Duodenal mucosa (tissue), 2 donors: ENCODE data around the gene PPP2R5E.
"Not testable (repeated sequence)": the region's sequence is repeated elsewhere in the genome, so short reads cannot be mapped to it uniquely, and the experiment has no call there.

Experiments
- H3K27ac ChIP-seq: one replicate; pipeline ENCODE4 v1.7.0; 2013; ENCODE audit warnings: low read depth, low read length
- H3K27me3 ChIP-seq, 2 donors: one replicate each; pipeline ENCODE4 v1.7.0; 2013; ENCODE audit warnings: low read length in 2 of 2, control low read depth in 1 of 2; ENCODE audit not compliant: insufficient read depth in 2 of 2, control insufficient read depth in 1 of 2
- H3K36me3 ChIP-seq, 2 donors: one replicate each; pipeline ENCODE4 v1.7.0; 2013; ENCODE audit warnings: low read length in 2 of 2, control low read depth in 1 of 2; ENCODE audit not compliant: insufficient read depth in 2 of 2, control insufficient read depth in 1 of 2
- H3K4me1 ChIP-seq, 2 donors: one replicate each; pipeline ENCODE4 v1.7.0; 2013; ENCODE audit warnings: low read length in 2 of 2, control low read depth in 1 of 2; ENCODE audit not compliant: insufficient read depth in 2 of 2, control insufficient read depth in 1 of 2
- H3K4me3 ChIP-seq, 2 donors: one replicate each; pipeline ENCODE4 v1.7.0; 2013; ENCODE audit warnings: low read length in 2 of 2, low read depth in 1 of 2
- H3K9ac ChIP-seq, 2 donors: one replicate each; pipeline ENCODE4 v1.7.0; 2013; ENCODE audit warnings: low read length in 2 of 2, low read depth in 1 of 2
- H3K9me3 ChIP-seq, 2 donors: one replicate each; pipeline ENCODE4 v1.7.0; 2013; ENCODE audit warnings: low read length in 2 of 2, control low read depth in 1 of 2; ENCODE audit not compliant: control insufficient read depth in 1 of 2

PPP2R5E gene

DNA sequence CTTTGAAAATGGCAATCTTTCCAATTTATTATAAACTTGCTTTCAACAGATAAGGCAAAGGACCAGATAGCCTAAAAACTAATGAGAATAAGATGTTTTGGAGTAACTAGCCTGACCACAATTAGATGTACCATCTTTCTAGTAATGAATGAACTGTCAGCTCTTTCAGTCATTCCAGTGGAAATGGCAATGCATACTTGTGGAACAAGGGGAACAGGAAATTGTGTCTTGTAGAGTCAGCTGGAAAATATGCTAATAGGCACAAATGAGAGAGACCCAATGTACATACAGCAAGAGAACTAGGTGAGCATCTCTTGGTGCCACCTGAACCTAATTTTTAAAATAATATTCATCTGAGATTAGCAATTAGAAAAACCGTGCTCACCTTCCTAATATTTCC lies 148.3 kb downstream of the PPP2R5E start:
- H3K27me3 ChIP-seq = no peaks in the 10 kb centered on the region
- peaks cover 12 to 33% of the 10 kb centered on the region in 2 donors for H3K36me3 ChIP-seq
- H3K4me3 ChIP-seq = no peak overlapping the region
- no peaks in the 10 kb centered on the region for H3K4me1 ChIP-seq
- H3K9ac ChIP-seq = no peak overlapping the region
- no peaks in the 10 kb centered on the region for H3K9me3 ChIP-seq
- no peak overlapping the region for H3K27ac ChIP-seq

DNA sequence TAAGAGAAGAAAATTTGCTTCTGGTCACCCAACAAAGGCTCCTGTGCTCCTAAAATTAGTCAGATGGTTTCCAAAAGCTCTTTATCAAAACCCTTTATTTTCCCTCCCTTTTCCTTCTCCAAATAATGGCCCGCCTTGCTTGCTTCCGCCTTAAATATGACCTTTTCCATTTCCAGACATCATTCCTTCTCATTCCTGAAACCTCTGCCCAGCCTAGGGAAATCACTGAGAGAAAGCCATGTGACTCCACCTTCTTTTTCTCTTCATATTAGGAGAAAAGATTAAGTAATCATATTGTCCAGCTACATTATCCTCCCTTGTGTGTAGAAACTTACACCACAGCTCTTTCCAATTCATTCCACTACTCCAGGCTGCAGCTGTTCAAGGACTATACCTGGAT lies 148.7 kb downstream of the PPP2R5E start:
- Histone ChIP-seq H3K4me3 (no peak overlapping the region), H3K36me3 (peaks cover 12 to 37% of the 10 kb centered on the region in 2 donors), H3K27me3 (no peaks in the 10 kb centered on the region), H3K9me3 (no peaks in the 10 kb centered on the region), H3K4me1 (no peaks in the 10 kb centered on the region), H3K27ac (no peak overlapping the region), H3K9ac (no peak overlapping the region)

DNA sequence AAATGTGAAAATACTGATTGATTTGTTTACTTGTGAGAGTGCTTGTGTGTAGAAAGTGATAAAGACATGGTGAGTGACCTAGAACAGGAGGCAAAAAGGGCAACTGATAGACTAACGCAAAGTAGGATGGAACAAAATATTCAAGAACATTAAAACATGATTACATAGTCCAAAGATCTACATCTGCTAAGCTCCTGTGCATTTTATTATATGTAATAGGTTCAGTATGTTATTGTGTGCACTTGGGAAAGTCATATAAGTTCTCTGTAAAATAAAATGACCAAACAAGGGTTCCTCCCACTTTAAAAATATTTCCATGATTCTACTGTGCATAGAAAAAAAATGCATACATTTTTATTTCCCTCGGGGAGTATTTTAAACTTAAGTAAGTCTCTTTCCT lies 150.2 kb downstream of the PPP2R5E start:
- no peaks in the 10 kb centered on the region for H3K4me1 ChIP-seq
- H3K4me3 ChIP-seq = no peak overlapping the region
- peaks cover 17 to 40% of the 10 kb centered on the region in 2 donors for H3K36me3 ChIP-seq
- H3K9me3 ChIP-seq = no peaks in the 10 kb centered on the region
- H3K27ac ChIP-seq = no peak overlapping the region
- H3K9ac ChIP-seq = no peak overlapping the region
- no peaks in the 10 kb centered on the region for H3K27me3 ChIP-seq

DNA sequence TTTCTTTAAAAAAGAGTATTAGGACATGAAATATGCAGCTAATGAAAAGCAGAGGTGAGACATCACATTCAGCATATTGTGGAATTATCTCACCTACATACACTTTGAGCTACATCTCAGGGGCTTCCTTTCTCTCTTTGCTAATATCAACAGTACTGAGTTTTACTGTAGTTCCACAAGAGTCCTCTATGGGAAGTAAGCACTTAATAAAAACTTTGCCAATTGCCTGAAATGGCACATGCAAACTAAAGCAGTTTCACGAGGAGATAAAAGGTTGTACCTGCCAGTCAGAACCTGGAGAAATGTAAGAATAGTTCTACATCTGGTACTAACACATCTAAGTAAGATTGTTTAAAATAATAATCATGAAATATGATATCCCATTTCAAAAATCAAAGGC lies 150.9 kb downstream of the PPP2R5E start:
- H3K27me3 ChIP-seq = no peaks in the 10 kb centered on the region
- H3K9ac ChIP-seq = no peak overlapping the region
- H3K4me1 ChIP-seq = no peaks in the 10 kb centered on the region
- no peaks in the 10 kb centered on the region for H3K9me3 ChIP-seq
- H3K4me3 ChIP-seq = no peak overlapping the region
- H3K27ac ChIP-seq = no peak overlapping the region
- peaks cover 19 to 47% of the 10 kb centered on the region in 2 donors for H3K36me3 ChIP-seq

DNA sequence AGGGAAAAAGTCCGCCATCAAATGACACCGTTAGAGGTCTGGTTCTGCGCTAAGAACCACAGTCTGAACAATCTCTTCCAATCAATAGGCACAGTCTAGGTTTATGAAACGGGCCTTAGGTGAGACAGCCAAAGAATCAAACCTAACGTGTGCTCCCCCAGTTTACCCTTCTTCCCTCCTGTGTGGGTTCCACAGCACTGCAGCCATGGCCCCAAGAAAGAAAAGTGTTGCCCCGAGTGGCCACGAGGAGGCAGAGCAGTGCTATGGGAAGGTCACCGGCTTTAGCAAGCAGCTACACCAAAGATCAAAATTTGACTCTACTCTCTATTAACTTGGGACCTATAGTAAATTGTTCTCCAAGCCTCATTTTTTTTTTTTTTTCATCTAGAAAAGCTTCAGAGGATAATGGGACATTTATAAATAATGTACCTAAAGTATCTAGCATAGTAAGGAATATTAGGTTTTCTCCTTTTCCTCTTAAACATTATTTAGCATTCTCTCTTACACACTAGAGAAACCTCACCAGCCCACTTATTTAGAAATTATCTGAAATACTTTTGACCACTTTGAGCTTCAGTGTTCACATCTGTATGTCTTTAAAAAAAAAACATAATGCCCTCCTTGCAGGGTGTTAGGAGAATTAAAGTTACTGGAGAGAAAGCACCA lies 154.3 kb downstream of the PPP2R5E start:
- H3K9me3 ChIP-seq = no peaks in the 10 kb centered on the region
- H3K27me3 ChIP-seq = no peaks in the 10 kb centered on the region
- peaks cover 23 to 67% of the 10 kb centered on the region in 2 donors for H3K36me3 ChIP-seq
- no peak overlapping the region for H3K9ac ChIP-seq
- H3K27ac ChIP-seq = no peak overlapping the region
- no peaks in the 10 kb centered on the region for H3K4me1 ChIP-seq
- H3K4me3 ChIP-seq = no peak overlapping the region

DNA sequence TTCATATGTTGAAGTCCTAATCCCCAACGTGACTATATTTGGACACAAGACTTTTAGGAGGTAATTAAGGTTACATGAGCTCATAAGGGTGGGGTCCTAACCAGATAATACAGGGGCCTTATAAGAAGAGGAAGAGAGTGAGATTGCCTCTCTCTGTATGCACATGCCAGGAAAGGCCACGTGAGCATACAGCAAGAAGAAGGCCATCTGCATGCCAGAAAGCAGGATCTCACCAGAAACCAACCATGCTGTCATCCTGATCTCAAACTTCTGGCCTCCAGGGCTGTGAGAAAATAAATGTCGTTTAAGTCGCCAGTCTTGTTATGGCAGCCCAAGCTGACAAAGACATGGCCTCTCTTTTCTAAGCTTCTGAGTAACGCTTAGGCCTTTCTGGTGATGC lies 155.5 kb downstream of the PPP2R5E start:
- no peaks in the 10 kb centered on the region for H3K9me3 ChIP-seq
- no peaks in the 10 kb centered on the region for H3K4me1 ChIP-seq
- H3K36me3 ChIP-seq = peaks cover 26 to 68% of the 10 kb centered on the region in 2 donors

DNA sequence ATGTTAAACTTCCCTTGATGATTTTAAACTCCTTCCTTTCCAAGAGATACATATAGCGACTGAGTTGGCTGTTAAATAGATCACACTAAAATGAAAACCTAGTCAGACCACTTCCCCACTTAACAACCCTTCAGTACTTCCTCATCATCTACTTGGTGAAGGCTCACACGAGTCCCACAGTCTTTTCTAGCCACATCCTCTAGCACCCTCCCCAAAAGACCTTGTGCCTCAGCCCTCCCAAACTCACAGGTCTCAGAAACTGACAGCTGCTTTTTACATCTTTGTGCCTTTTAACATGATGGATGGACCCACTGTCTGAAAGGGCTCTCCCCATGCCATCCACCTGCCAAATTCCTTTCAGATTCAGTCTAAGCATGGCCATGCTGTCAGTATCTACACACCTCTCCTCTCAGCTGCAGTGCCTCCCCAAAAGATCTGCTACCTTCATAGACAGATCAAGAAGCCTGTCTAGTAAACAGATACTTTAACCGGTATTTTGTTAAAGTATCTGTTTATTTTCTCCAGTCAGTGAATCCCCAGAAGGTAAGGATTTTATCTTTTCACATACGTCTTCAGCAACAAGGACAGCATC lies 159.3 kb downstream of the PPP2R5E start:
- Histone ChIP-seq H3K27me3 (no peaks in the 10 kb centered on the region), H3K4me1 (no peaks in the 10 kb centered on the region), H3K36me3 (peaks cover 24 to 62% of the 10 kb centered on the region in 2 donors), H3K27ac (no peak overlapping the region), H3K4me3 (no peak overlapping the region), H3K9ac (no peak overlapping the region), H3K9me3 (no peaks in the 10 kb centered on the region)

More for the DNA sequence above, 155.5 kb downstream of the PPP2R5E start:
- H3K9ac ChIP-seq = no peak overlapping the region
- no peaks in the 10 kb centered on the region for H3K27me3 ChIP-seq
- no peak overlapping the region for H3K27ac ChIP-seq
- no peak overlapping the region for H3K4me3 ChIP-seq

DNA sequence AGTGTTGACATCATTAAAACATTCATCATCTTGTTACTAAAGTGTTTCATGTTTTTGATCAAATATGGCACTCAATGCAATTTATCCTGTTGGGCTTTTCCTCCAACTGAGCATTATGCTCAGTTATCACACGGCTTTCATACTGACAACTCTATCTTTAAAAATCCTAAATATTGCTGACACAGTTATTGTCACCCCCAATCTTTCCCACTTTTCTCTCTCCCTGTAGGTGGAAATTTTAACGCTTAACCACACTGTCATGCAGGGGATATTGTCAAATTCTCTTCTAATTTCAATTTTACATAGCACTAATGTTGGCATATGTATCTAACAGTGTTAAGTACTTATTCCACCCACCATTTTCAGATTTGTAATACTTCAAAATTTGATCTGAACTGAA lies 164.7 kb downstream of the PPP2R5E start:
- Histone ChIP-seq H3K27me3 (no peaks in the 10 kb centered on the region), H3K27ac (no peak overlapping the region), H3K4me1 (no peaks in the 10 kb centered on the region), H3K9me3 (no peaks in the 10 kb centered on the region), H3K4me3 (no peak overlapping the region), H3K9ac (no peak overlapping the region), H3K36me3 (peaks cover 6 to 33% of the 10 kb centered on the region in 2 donors)

DNA sequence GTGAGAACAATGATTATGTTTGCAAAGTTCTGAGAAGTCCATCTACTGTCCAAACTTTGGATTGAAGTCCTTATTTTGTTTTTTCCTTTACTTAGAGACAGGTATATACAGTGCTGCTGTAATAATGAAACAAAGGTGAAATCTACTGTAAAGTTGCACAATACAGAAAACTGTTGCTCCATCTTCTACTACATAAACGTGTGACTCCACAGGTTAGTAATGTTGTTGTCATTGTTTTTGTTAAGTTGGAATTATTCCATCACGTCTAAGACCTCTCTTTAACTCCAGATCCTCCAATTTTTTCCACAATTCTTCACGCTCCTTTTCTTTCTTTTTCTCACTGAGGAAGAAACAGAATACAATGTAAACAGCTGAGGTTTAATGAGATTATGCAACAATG lies 167.4 kb downstream of the PPP2R5E start:
- Histone ChIP-seq H3K36me3 (peaks cover under 1 to 14% of the 10 kb centered on the region in 2 donors), H3K27ac (no peak overlapping the region), H3K4me1 (no peaks in the 10 kb centered on the region), H3K27me3 (no peaks in the 10 kb centered on the region), H3K9me3 (no peaks in the 10 kb centered on the region), H3K4me3 (no peak overlapping the region), H3K9ac (no peak overlapping the region)

DNA sequence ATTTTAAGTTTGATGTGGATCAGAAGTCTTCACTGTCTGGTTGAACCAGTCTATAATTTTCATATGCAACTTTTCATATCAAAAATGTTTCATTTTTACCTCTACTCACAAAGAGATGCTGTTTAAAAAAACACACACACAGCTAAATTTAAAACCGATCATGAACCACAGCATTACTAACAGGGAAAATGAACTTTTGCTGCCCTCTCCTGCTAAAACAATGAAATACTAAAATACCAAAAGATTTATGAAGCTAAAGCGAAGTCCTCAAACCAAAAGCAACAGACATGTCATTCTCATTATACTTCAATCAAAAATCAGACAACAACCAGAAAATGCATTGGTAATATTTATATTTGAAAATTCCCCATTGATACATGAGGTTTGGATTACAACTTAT lies 171.6 kb downstream of the PPP2R5E start:
- H3K9me3 ChIP-seq, H3K4me3 ChIP-seq, H3K4me1 ChIP-seq, H3K27ac ChIP-seq, H3K27me3 ChIP-seq, H3K9ac ChIP-seq: not testable (repeated sequence)
- H3K36me3 ChIP-seq = peaks cover 0 to 13% of the 10 kb centered on the region in 2 donors
